WTC11 (cell line): ENCODE results near the gene RBFOX2. TPM values are rescaled to one million over a fixed set of nuclear protein-coding genes. Genes with fewer than 3 reads are reported as not detected.
"Not testable (repeated sequence)": the region's sequence is repeated elsewhere in the genome, so short reads cannot be mapped to it uniquely, and the experiment has no call there.

Experiments
- ATAC-seq: fragments of 200-7000 bp; cut with Tn5 transposase; 2 replicates; pipeline ENCODE4 v1.10.0; 2021; ENCODE audit warnings: mild to moderate bottlenecking, moderate library complexity
- CTCF ChIA-PET: fragments of 300-600 bp; sonication (Branson Sonifier 250); formaldehyde crosslinking; loops from one replicate; lab custom pipeline; 2021; ENCODE audit warnings: antibody characterized with exemption; lab: Charles Lee
- POLR2A ChIA-PET: fragments of 350-600 bp; sonication (Branson Sonifier 250); formaldehyde crosslinking; loops from one replicate; lab custom pipeline; 2021; ENCODE audit warnings: antibody characterized with exemption; lab: Charles Lee
- DNase-seq: peaks from one replicate; pipeline ENCODE4 v3.0.0; 2021; ENCODE audit warnings: low spot score
- H3K27ac Mint-ChIP-seq: 2 replicates; pipeline ENCODE4 v1.8.0; 2021; ENCODE audit warnings: mixed read lengths
- H3K27me3 Mint-ChIP-seq: 2 replicates; pipeline ENCODE4 v1.8.0; 2021; ENCODE audit warnings: low read depth, mild to moderate bottlenecking, moderate library complexity, mixed read lengths
- H3K36me3 Mint-ChIP-seq: 2 replicates; pipeline ENCODE4 v1.8.0; 2021; ENCODE audit warnings: mixed read lengths
- H3K4me1 Mint-ChIP-seq: 2 replicates; pipeline ENCODE4 v1.8.0; 2022; ENCODE audit warnings: mixed read lengths
- H3K4me3 Mint-ChIP-seq: 2 replicates; pipeline ENCODE4 v1.8.0; 2021; ENCODE audit warnings: mild to moderate bottlenecking, moderate library complexity, mixed read lengths
- H3K9me3 Mint-ChIP-seq: 2 replicates; pipeline ENCODE4 v1.8.0; 2021; ENCODE audit warnings: mixed read lengths
- ATF1 ChIP-seq: sonication (generic); formaldehyde crosslinking; IDR thresholded peaks from 2 replicates; pipeline ENCODE4 v1.8.1; 2023; ENCODE audit warnings: mild to moderate bottlenecking, moderate library complexity, missing genetic modification reagents
- ATF2 ChIP-seq: sonication (generic); formaldehyde crosslinking; IDR thresholded peaks from 2 replicates; pipeline ENCODE4 v1.8.1; 2022; ENCODE audit warnings: low read depth, missing genetic modification reagents, borderline replicate concordance
- ATF3 ChIP-seq: sonication (generic); formaldehyde crosslinking; conservative IDR thresholded peaks from 2 replicates; pipeline ENCODE4 v1.8.1; 2022; ENCODE audit warnings: mild to moderate bottlenecking, missing genetic modification reagents
- CBFB ChIP-seq: sonication (generic); formaldehyde crosslinking; IDR thresholded peaks from 2 replicates; pipeline ENCODE4 v1.8.1; 2022; ENCODE audit warnings: mild to moderate bottlenecking, low read depth, missing genetic modification reagents
- CREB1 ChIP-seq: sonication (generic); formaldehyde crosslinking; IDR thresholded peaks from 2 replicates; pipeline ENCODE4 v1.8.0; 2023; ENCODE audit warnings: mild to moderate bottlenecking, missing genetic modification reagents
- CREM ChIP-seq: sonication (generic); formaldehyde crosslinking; IDR thresholded peaks from 2 replicates; pipeline ENCODE4 v1.8.1; 2022; ENCODE audit warnings: mild to moderate bottlenecking, missing genetic modification reagents, moderate library complexity
- CTCF ChIP-seq: fragments of 200-600 bp; IDR thresholded peaks from 2 replicates; pipeline ENCODE4 v1.8.0; 2022; ENCODE audit warnings: antibody characterized with exemption
- E2F1 ChIP-seq: sonication (generic); formaldehyde crosslinking; IDR thresholded peaks from 2 replicates; pipeline ENCODE4 v1.8.0; 2022; ENCODE audit warnings: mild to moderate bottlenecking, missing genetic modification reagents
- GRHL2 ChIP-seq: fragments of 250-450 bp; sonication (Bioruptor Pico); IDR thresholded peaks from 2 replicates; pipeline ENCODE4 v1.8.0; 2022; ENCODE audit warnings: mild to moderate bottlenecking, moderate library complexity; ENCODE audit not compliant: insufficient replicate concordance, severe bottlenecking
- IRF1 ChIP-seq: sonication (generic); formaldehyde crosslinking; IDR thresholded peaks from 2 replicates; pipeline ENCODE4 v1.8.0; 2023; ENCODE audit warnings: missing genetic modification reagents
- IRF2 ChIP-seq: sonication (generic); formaldehyde crosslinking; IDR thresholded peaks from 2 replicates; pipeline ENCODE4 v1.8.0; 2022; ENCODE audit warnings: low read depth, missing genetic modification reagents, borderline replicate concordance
- NFE2L1 ChIP-seq: sonication (generic); formaldehyde crosslinking; IDR thresholded peaks from 2 replicates; pipeline ENCODE4 v1.8.1; 2023; ENCODE audit warnings: missing genetic modification reagents
- NR2C2 ChIP-seq: sonication (generic); formaldehyde crosslinking; IDR thresholded peaks from 2 replicates; pipeline ENCODE4 v1.8.0; 2022; ENCODE audit warnings: mild to moderate bottlenecking, missing genetic modification reagents
- NR3C1 ChIP-seq: sonication (generic); formaldehyde crosslinking; conservative IDR thresholded peaks from 2 replicates; pipeline ENCODE4 v1.8.1; 2023; ENCODE audit warnings: low read depth, mild to moderate bottlenecking, missing genetic modification reagents
- RORB ChIP-seq: fragments of 250-450 bp; sonication (Bioruptor Pico); IDR thresholded peaks from 2 replicates; pipeline ENCODE4 v1.9.0; 2021; ENCODE audit warnings: mild to moderate bottlenecking
- SOX15 ChIP-seq: fragments of 250-450 bp; sonication (Bioruptor Pico); IDR thresholded peaks from 2 replicates; pipeline ENCODE4 v1.9.0; 2021; ENCODE audit warnings: mild to moderate bottlenecking
- STAT6 ChIP-seq: sonication (generic); formaldehyde crosslinking; conservative IDR thresholded peaks from 2 replicates; pipeline ENCODE4 v1.8.1; 2023; ENCODE audit warnings: mild to moderate bottlenecking, low read depth, missing genetic modification reagents, moderate library complexity
- TEAD1 ChIP-seq: sonication (generic); formaldehyde crosslinking; IDR thresholded peaks from 2 replicates; pipeline ENCODE4 v1.8.0; 2022; ENCODE audit warnings: mild to moderate bottlenecking, missing genetic modification reagents
- TP53 ChIP-seq: sonication (generic); formaldehyde crosslinking; IDR thresholded peaks from 2 replicates; pipeline ENCODE4 v1.8.1; 2023; ENCODE audit warnings: mild to moderate bottlenecking, missing genetic modification reagents
- ZBTB43 ChIP-seq: sonication (generic); formaldehyde crosslinking; IDR thresholded peaks from 2 replicates; pipeline ENCODE4 v1.8.1; 2023; ENCODE audit warnings: mild to moderate bottlenecking, missing genetic modification reagents
- ZNF317 ChIP-seq: sonication (generic); formaldehyde crosslinking; IDR thresholded peaks from 2 replicates; pipeline ENCODE4 v1.8.1; 2023; ENCODE audit warnings: low read depth, mild to moderate bottlenecking, moderate library complexity, missing genetic modification reagents, borderline replicate concordance
- total RNA-seq: library from RNA; stranded (reverse); gene quantifications from 3 replicates; pipeline ENCODE4 v1.2.3, GENCODE V29; 2021

The RBFOX2 gene
- total RNA-seq, 1 experiment from 2014 or later: 107 TPM

GRCh38 chr22:35703861-35704584 lies 324.6 kb downstream of the RBFOX2 start:
- POLR2A ChIA-PET: no interaction called here
- CTCF ChIA-PET: interaction anchor here (1.9 kb wide), 1 partner anchor 72 kb away, joined by 4 read pairs; no protein-coding TSS in a partner anchor
- no peak for ATAC-seq

GRCh38 chr22:35699852-35700251 lies 328.8 kb downstream of the RBFOX2 start:
- H3K36me3 Mint-ChIP-seq, H3K27me3 Mint-ChIP-seq, H3K4me3 Mint-ChIP-seq, H3K9me3 Mint-ChIP-seq, CTCF ChIA-PET, H3K4me1 Mint-ChIP-seq, POLR2A ChIA-PET, H3K27ac Mint-ChIP-seq, DNase-seq, ATAC-seq: not testable (repeated sequence)

More at GRCh38 chr22:35703861-35704584, 324.6 kb downstream of the RBFOX2 start:
- no peak overlapping the region for H3K4me3 Mint-ChIP-seq
- H3K36me3 Mint-ChIP-seq: no peaks in the 10 kb centered on the region
- no peak for TF ChIP-seq NR3C1 (CRISPR knock-in tag)
- no peak for TF ChIP-seq ATF2
- TF ChIP-seq E2F1 (CRISPR knock-in tag): no peak
- no peak for TF ChIP-seq NFE2L1 (CRISPR knock-in tag)
- no peak for TF ChIP-seq IRF2 (CRISPR knock-in tag)
- TF ChIP-seq TEAD1: no peak
- TF ChIP-seq STAT6: no peak
- TF ChIP-seq ZNF317 (CRISPR knock-in tag): no peak
- TF ChIP-seq TP53 (CRISPR knock-in tag): no peak
- TF ChIP-seq RORB (CRISPR knock-in tag): no peak
- no peak for TF ChIP-seq IRF1 (CRISPR knock-in tag)
- TF ChIP-seq GRHL2 (CRISPR knock-in tag): no peak
- no peaks in the 10 kb centered on the region for H3K9me3 Mint-ChIP-seq
- DNase-seq: no peak
- no peak overlapping the region for H3K27ac Mint-ChIP-seq
- H3K27me3 Mint-ChIP-seq: no peaks in the 10 kb centered on the region; the same call in 1 of the 2 replicates
- H3K4me1 Mint-ChIP-seq: no peaks in the 10 kb centered on the region

GRCh38 chr22:35697142-35697541 lies 331.5 kb downstream of the RBFOX2 start:
- DNase-seq (no peak), ATAC-seq (no peak)
- TF ChIP-seq CBFB: no peak
- TF ChIP-seq SOX15 (CRISPR knock-in tag): no peak
- no peak for TF ChIP-seq ZBTB43 (CRISPR knock-in tag)
- TF ChIP-seq NR2C2: no peak
- no peak for TF ChIP-seq CREB1 (CRISPR knock-in tag)
- no peak for TF ChIP-seq CTCF
- no peak for TF ChIP-seq ATF3
- TF ChIP-seq NFE2L1 (CRISPR knock-in tag): no peak
- TF ChIP-seq CREM: no peak
- TF ChIP-seq ATF1 (CRISPR knock-in tag): no peak
- Mint-ChIP-seq H3K36me3 (no peaks in the 10 kb centered on the region), H3K27me3 (no peaks in the 10 kb centered on the region; the same call in 1 of the 2 replicates), H3K9me3 (no peaks in the 10 kb centered on the region), H3K4me3 (no peak overlapping the region), H3K27ac (no peak overlapping the region), H3K4me1 (no peaks in the 10 kb centered on the region)
- ChIA-PET CTCF (no interaction called here), POLR2A (no interaction called here)
